NCI-H2107 treated with DMSO at 0.1 percent for 48 hours (cell line): Measurements from ENCODE around the gene HSD17B14.
"Not testable (repeated sequence)": the region's sequence is repeated elsewhere in the genome, so short reads cannot be mapped to it uniquely, and the experiment has no call there.

Experiments
- DNase-seq: peaks from one replicate; lab custom pipeline; 2025; ENCODE audit not compliant: unreplicated experiment; lab: John Stamatoyannopoulos, UW

Gene HSD17B14

GRCh38 chr19:48836089-48837017 lies at the start of gene HSD17B14:
TSS of gene HSD17B14 (minus strand) at chr19:48836491. CDS start at chr19:48836411, 80 bp downstream.
- no peak for DNase-seq

DNA sequence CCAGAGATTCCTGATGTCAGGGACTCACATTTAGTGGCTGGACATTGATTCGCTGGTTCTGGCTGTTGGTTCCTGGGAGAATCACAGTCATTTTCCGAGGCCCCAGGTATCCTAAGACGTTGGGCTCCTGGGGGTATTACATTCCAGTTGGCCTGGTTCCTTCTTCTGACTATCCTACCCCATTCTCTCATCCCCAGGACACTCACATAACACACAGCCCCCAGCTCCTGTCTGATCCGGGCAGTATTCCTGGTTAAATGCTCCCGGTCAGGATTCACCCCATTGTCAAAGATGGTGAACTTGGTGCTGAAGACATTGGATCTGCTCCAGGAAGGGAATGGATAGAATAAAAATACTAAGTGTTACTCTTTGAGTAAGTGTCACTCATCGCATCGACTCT lies 47.4 kb upstream of the HSD17B14 start:
- DNase-seq = no peak

- DNase-seq = no peak
Observed at GRCh38 chr19:48881741-48882657, 45.7 kb upstream of the HSD17B14 start.

DNA sequence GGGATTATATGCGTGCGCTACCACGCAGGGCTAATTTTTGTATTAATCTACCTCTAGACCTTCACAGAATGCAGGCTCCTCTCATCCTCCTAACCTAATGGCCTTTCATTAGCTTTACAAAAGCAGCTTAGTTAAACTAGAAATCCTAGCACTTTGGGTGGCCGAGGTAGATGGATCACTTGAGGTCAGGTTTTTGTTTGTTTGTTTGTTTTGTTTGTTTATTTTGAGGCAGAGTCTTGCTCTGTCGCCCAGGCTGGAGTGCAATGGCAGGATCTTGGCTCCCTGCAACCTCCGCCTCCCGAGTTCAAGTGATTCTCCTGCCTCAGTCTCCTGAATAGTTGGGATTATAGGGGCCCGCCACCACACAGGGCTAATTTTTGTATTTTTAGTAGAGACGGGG lies 43.4 kb upstream of the HSD17B14 start:
- not testable (repeated sequence) for DNase-seq

DNA sequence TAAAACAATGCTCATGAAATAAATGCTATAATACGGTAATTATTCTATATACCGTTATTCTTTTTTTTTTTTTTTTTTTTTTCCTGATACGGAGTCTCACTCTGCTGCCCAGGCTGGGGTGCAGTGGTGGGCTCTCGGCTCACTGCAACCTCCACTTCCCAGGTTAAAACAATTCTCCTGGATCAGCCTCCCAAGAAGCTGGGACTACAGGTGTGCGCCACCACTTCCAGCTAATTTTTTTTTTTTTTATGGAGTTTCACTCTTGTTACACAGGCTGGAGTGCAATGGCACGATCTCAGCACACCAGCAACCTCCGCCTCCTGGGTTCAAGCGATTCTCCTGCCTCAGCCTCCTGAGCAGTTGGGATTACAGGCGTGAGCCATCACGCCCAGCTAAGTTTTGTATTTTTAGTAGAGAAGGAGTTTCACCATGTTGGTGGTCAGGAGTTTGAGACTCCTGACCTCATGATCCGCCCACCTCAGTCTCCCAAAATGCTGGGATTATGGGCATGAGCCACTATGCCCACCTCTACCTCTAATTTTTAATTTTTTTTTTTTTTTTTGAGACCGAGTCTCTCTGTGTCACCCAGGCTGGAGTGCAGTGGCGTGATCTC lies 42.8 kb upstream of the HSD17B14 start:
- no peak for DNase-seq

DNA sequence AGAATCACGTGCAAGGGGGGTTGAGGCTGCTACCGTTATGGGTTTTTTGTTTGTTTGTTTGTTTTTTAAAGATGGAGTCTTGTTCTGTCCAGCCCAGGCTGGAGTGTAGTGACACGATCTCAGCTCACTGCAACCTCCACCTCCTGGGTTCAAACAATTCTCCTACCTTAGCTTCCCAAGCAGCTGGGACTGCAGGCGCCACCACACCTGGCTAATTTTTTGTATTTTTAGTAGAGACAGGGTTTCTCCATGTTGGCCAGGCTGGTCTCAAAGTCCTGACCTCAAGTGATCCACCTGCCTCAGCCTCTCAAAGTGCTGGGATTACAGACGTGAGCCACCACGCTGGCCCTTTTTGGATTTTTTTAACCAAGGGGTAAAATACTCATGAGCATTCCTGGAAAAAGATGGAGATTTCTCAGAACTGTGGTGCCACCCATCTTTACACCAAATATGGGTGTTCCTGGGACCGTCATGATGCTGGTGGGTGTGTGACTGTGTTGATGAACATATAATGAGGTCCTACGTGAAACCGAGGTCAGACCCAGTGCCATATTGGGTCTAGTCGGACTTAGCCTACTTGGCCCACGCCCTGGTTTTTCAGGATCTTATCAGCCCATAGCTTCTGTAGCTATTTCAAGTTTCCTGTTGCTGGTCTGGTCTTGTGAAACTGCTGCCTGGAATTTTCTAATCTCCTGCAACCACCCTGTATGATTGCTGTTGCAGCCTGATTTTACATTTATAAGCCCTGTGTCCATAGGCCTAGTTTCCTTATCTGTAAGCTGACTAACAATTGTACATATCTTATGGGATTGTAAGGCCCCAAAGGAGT lies 42.1 kb upstream of the HSD17B14 start:
- no peak for DNase-seq

GRCh38 chr19:48877855-48878195 lies 41.5 kb upstream of the HSD17B14 start:
- DNase-seq = no peak

DNA sequence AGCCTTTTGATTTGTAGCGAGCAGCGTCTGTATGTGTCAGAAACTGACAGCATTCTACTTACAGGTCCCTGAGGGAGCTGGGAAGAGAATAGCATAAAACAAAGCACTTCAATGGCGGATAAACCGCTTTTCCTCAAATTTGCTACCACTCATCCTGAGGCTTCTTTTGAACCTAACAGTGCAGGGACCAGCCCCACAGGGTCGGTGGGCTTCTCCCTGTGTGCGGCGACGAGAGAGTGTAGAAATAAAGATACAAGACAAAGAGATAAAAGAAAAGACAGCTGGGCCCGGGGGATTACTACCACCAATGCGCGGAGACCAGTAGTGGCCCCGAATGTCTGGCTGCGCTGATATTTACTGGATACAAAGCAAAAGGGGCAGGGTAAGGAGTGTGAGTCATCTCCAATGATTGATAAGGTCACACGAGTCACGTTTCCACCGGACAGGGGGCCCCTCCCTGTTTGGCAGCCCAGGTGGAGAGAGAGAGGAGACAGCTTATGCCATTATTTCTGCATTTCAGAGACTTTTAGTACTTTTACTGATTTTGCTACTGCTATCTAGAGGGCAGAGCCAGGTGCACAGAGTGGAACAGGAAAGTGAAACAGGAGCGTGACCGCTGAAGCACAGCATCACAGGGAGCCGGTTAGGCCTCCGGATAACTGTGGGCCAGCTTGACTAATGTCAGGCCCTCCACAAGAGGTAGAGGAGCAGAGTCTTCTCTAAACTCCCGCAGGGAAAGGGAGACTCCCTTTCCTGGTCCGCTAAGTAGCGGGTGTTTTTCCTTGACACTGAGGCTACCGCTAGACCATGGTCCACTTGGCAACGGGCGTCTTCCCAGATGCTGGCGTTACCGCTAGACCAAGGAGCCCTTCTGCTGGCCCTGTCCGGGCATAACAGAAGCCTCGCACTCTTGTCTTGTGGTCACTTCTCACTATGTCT lies 40.0 kb upstream of the HSD17B14 start:
- DNase-seq = not testable (repeated sequence)

DNA sequence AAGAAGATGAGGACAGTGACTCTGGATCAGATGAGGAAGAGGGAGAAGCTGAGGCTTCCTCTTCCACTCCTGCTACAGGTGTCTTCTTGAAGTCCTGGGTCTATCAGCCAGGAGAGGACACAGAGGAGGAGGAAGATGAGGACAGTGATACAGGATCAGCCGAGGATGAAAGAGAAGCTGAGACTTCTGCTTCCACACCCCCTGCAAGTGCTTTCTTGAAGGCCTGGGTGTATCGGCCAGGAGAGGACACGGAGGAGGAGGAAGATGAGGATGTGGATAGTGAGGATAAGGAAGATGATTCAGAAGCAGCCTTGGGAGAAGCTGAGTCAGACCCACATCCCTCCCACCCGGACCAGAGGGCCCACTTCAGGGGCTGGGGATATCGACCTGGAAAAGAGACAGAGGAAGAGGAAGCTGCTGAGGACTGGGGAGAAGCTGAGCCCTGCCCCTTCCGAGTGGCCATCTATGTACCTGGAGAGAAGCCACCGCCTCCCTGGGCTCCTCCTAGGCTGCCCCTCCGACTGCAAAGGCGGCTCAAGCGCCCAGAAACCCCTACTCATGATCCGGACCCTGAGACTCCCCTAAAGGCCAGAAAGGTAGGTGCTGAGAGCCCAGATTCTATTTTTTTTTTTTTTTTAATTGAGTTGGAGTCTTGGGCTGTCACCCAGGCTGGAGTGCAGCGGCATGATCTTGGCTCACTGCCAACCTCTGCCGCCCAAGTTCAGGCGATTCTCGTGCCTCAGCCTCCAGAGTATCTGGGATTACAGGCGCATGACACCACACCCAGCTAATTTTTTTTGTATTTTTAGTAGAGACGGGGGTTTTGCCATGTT lies 38.2 kb upstream of the HSD17B14 start:
- no peak for DNase-seq

DNA sequence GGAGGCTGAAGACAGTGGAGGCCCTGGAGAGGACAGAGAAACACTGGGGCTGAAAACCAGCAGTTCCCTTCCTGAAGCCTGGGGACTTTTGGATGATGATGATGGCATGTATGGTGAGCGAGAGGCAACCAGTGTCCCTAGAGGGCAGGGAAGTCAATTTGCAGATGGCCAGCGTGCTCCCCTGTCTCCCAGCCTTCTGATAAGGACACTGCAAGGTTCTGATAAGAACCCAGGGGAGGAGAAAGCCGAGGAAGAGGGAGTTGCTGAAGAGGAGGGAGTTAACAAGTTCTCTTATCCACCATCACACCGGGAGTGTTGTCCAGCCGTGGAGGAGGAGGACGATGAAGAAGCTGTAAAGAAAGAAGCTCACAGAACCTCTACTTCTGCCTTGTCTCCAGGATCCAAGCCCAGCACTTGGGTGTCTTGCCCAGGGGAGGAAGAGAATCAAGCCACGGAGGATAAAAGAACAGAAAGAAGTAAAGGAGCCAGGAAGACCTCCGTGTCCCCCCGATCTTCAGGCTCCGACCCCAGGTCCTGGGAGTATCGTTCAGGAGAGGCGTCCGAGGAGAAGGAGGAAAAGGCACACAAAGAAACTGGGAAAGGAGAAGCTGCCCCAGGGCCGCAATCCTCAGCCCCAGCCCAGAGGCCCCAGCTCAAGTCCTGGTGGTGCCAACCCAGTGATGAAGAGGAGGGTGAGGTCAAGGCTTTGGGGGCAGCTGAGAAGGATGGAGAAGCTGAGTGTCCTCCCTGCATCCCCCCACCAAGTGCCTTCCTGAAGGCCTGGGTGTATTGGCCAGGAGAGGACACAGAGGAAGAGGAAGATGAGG lies 37.4 kb upstream of the HSD17B14 start:
- DNase-seq = no peak

DNA sequence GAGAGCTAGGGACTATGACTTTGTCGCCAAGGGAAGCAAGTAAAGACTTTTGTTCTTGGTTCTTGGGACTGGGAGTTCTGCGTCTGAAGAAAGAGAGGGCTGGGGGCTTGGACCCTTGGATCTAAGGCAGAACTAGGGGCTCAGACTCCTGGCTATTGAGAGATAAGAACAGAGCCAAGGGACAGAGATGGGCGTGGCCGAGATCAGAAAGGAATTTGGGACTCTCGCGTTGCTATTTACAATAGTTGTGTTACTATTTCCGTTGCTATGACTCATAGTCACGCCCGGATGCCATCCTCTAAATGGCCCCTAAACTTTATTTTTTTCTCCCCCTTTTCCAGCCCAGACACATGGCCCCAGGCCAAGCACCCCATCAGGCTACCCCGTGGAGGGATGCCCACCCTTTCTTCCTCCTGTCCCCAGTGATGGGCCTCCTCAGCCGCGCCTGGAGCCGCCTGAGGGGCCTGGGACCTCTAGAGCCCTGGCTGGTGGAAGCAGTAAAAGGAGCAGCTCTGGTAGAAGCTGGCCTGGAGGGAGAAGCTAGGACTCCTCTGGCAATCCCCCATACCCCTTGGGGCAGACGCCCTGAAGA lies 36.7 kb upstream of the HSD17B14 start:
- DNase-seq = peak; percentile 53

- DNase-seq = peak; percentile 93
Observed at GRCh38 chr19:48872182-48872883, 36.0 kb upstream of the HSD17B14 start, which contains the start of gene PPP1R15A. TSS of gene PPP1R15A (plus strand) at chr19:48872421. CDS start at chr19:48873234, 813 bp downstream.

GRCh38 chr19:48871471-48872181 lies 35.3 kb upstream of the HSD17B14 start:
- DNase-seq = not testable (repeated sequence)

- DNase-seq = no peak
Observed at GRCh38 chr19:48870048-48870447, 33.8 kb upstream of the HSD17B14 start.

DNA sequence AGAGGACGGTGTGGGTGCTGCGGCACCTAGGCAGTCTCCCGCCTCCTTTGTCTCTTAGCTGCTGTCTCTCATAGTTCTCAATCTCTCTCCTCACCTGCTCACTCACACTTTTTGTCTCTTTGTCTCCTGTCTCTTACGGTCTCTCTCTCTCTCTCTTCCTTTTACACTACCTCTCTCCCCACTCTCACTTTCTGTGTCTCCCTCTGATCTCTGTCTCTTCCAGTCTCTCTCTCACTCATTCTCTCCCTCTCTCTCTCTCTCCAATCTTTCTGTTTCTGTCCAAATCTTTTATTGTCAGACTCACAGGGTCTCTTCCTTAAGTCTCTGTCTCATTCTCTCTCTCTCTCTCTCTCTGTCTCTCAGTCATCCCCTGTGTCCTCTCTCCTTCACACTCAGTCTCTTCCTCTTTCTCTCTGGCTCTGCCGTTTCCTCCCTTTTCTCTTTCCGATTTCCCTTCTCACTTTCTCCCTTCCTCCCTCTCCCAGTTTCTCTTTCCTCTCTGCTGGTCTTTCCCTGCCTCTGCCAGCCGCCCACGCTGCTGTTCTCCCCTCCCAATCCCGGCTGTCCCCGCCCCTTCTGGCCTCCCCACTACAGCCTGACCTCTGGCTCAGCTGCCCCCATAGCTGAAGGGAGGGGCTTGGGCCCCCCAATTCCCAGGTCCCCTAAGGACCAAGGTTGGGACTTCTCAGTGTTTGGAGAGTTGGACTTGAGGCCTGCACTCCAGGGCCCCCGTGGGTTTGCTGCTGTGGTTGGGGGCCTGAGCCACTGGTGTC lies 32.0 kb upstream of the HSD17B14 start, which contains the start of gene PLEKHA4:
TSS of gene PLEKHA4 (minus strand) at position 504 of the 773 bp plus-strand sequence. CDS start 997 bp downstream, outside the sequence.
- DNase-seq = no peak
